ENCODE measurements around the gene GRM4. TPM values are rescaled to one million over a fixed set of nuclear protein-coding genes. Genes with fewer than 3 reads are reported as not detected.

Gene GRM4
- total RNA-seq, 5 donors from 2014 or later (not counting 1 experiment from before 2014, with no cell fraction given), result 0.10 to 0.38 (median 0.21) TPM; not detected in 1

DNA sequence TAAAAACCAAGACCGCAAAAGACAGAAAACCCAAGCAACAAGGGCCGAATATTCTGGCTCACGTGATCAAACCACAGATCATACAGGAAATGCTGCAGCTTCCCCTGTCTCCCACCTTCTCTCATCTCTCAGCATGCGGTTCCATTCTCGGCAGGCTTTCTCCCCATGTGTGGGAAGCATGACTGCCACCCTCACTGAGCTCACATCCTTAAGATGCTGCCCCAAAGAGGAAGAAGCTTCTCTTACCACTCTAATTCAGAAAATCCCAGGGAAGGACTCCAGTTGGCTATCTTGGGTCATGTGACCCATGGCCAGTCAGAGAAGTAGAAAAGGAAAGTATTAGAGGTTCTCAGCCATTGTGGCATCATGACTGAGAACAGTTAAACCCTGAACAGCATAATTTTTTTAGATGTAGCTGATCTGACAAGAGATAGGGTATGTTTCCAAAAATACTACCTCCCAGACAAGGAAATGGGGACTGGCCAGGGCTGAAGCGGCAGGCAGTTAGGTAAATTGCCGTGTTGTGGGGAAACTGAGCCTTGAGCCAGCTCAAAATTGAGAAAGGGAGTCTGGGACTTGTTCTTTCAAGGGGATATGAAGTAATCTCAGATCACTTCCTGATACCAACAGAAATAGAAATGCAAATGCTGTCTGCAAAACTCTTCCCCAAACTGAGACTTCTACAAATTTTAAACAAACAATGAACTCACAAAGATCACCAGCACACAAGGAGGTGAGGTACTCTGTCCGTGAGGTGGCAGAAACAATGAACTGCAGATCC, 37.1 kb upstream of the GRM4 start:
- 0% methylated on average over 1 of the region's 8 CpGs for WGBS (ENCODE audit: insufficient coverage)
- Mint-ChIP-seq H3K9me3 (peaks cover 0 to 8% (median 2%) of the 10 kb centered on the region in 3 donors), H3K4me3 (peak overlapping the region; percentile 17 to 68 (median 57)), H3K36me3 (no peaks in the 10 kb centered on the region), H3K4me1 (peaks cover 25 to 32% (median 32%) of the 10 kb centered on the region in 3 donors), H3K27ac (peak overlapping the region; percentile 88 to 89), H3K27me3 (no peaks in the 10 kb centered on the region)
- ChIA-PET CTCF (interaction anchor here in 1 of 2 donors (0.6 to 1.4 kb wide), 6 partner anchors 14 to 427 kb away, joined by 3 to 8 read pairs (median 3); no protein-coding TSS in a partner anchor), POLR2A (interaction anchor here (0.7 to 1.0 kb wide), 4 partner anchors 13 to 41 kb away, joined by 3 to 5 read pairs (median 4); no protein-coding TSS in a partner anchor)
- peak; percentile 38 to 89 (median 65) for DNase-seq
- ATAC-seq (replicated peaks in 1 of 4), result peak; percentile 93 to 96 (median 96)
- Histone ChIP-seq H3K27ac (ENCODE audit: low read length) (peak overlapping the region; percentile 72), H3K4me1 (ENCODE audit: control insufficient read depth in 1 of 2, extremely low read depth in 1 of 2, insufficient read depth in 2 of 2, low read length in 2 of 2) (peaks cover 21 to 32% of the 10 kb centered on the region in 2 experiments), H3K27me3 (replicated peaks in 1 of 2; ENCODE audit: control insufficient read depth in 2 of 2, extremely low read depth in 1 of 2, insufficient read depth in 2 of 2, low read length in 1 of 2) (peaks cover 0 to 4% of the 10 kb centered on the region in 2 experiments), H3K36me3 (ENCODE audit: control insufficient read depth in 2 of 2, extremely low read depth in 1 of 2, insufficient read depth in 1 of 2, low read length in 1 of 2) (no peaks in the 10 kb centered on the region), H3K9me3 (no peaks in the 10 kb centered on the region), H3K4me3 (ENCODE audit: control insufficient read depth in 1 of 2, extremely low read depth in 1 of 2, low read length in 1 of 2) (peak overlapping the region in 1 of 2 donors; percentile 10)

- H3K4me1 Mint-ChIP-seq, result peaks cover 25 to 34% (median 34%) of the 10 kb centered on the region in 3 donors
- CTCF ChIA-PET, result interaction anchor here in 1 of 2 donors (1.4 kb wide), 2 partner anchors 233 to 428 kb away, joined by 3 to 8 read pairs; no protein-coding TSS in a partner anchor
- Histone ChIP-seq H3K36me3 (ENCODE audit: control insufficient read depth in 2 of 2, extremely low read depth in 1 of 2, insufficient read depth in 1 of 2, low read length in 1 of 2) (no peaks in the 10 kb centered on the region), H3K27ac (ENCODE audit: low read length) (no peak overlapping the region), H3K4me3 (ENCODE audit: control insufficient read depth in 1 of 2, extremely low read depth in 1 of 2, low read length in 1 of 2) (no peak overlapping the region), H3K4me1 (ENCODE audit: control insufficient read depth in 1 of 2, extremely low read depth in 1 of 2, insufficient read depth in 2 of 2, low read length in 2 of 2) (peaks cover 21 to 32% of the 10 kb centered on the region in 2 experiments), H3K27me3 (replicated peaks in 1 of 2; ENCODE audit: control insufficient read depth in 2 of 2, extremely low read depth in 1 of 2, insufficient read depth in 2 of 2, low read length in 1 of 2) (peaks cover 0 to 4% of the 10 kb centered on the region in 2 experiments), H3K9me3 (no peaks in the 10 kb centered on the region)
- peak overlapping the region; percentile 84 for H3K27ac Mint-ChIP-seq
- peak in 1 of 35 experiments; percentile 33 for DNase-seq
- H3K9me3 Mint-ChIP-seq, result peaks cover 0 to 8% (median 2%) of the 10 kb centered on the region in 3 donors
- no peaks in the 10 kb centered on the region for H3K36me3 Mint-ChIP-seq
- POLR2A ChIA-PET, result interaction anchor here in 1 of 2 donors (0.8 kb wide), 1 partner anchor 11 kb away, joined by 4 read pairs; no protein-coding TSS in a partner anchor
- H3K27me3 Mint-ChIP-seq, result no peaks in the 10 kb centered on the region
- 45% methylated on average over 1 of the region's 1 CpG for WGBS (ENCODE audit: insufficient coverage)
- H3K4me3 Mint-ChIP-seq, result peak overlapping the region in 1 of 3 donors; percentile 46
- peak in 1 of 4 experiments; percentile 15 for ATAC-seq (replicated peaks in 1 of 4)
Observed at GRCh38 chr6:34181908-34182307, 36.0 kb upstream of the GRM4 start.

DNA sequence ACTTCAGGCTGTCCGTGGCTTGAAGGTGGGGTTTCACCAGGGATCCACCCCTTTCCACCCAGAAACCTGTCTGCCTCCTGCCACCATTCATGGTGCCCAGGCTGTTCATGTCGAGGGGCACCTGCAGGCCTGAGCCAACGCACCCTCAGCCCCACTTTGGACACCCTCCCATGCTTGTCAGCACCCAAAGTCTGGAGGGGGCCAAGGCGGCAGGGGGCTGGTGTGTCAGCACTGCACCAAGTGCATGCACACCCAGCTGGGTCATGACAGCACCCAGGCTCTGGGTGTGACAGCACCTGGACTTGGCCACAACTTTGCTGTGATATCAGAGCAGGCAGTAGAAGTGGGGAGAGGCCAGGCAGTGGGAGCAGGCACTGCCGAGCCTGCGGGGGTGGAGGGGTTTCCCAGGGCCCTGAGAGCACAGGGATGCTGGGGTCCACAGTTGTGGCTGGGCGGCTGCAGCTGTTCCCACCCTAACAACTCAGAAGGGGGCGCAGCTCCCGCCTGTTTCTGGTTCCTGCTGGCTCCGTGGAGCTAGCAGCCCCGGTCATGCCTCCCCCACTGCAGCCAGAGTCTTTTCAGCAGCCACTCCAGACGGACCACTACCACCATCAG, 33.3 kb upstream of the GRM4 start:
- Mint-ChIP-seq H3K4me3 (no peak overlapping the region), H3K36me3 (no peaks in the 10 kb centered on the region), H3K27ac (no peak overlapping the region), H3K27me3 (no peaks in the 10 kb centered on the region), H3K4me1 (peaks cover 25 to 32% (median 29%) of the 10 kb centered on the region in 3 donors), H3K9me3 (peaks cover 0 to 8% (median 2%) of the 10 kb centered on the region in 3 donors)
- DNase-seq, result peak in 1 of 35 experiments; percentile 17
- Histone ChIP-seq H3K9me3 (no peaks in the 10 kb centered on the region), H3K36me3 (ENCODE audit: control insufficient read depth in 2 of 2, extremely low read depth in 1 of 2, insufficient read depth in 1 of 2, low read length in 1 of 2) (no peaks in the 10 kb centered on the region), H3K4me1 (ENCODE audit: control insufficient read depth in 1 of 2, extremely low read depth in 1 of 2, insufficient read depth in 2 of 2, low read length in 2 of 2) (peaks cover 18 to 37% of the 10 kb centered on the region in 2 experiments), H3K27me3 (replicated peaks in 1 of 2; ENCODE audit: control insufficient read depth in 2 of 2, extremely low read depth in 1 of 2, insufficient read depth in 2 of 2, low read length in 1 of 2) (peaks cover 0 to 7% of the 10 kb centered on the region in 2 experiments), H3K4me3 (ENCODE audit: control insufficient read depth in 1 of 2, extremely low read depth in 1 of 2, low read length in 1 of 2) (no peak overlapping the region), H3K27ac (ENCODE audit: low read length) (no peak overlapping the region)
- WGBS (ENCODE audit: insufficient coverage), result 95% methylated on average over 10 of the region's 12 CpGs
- ChIA-PET CTCF (interaction anchor here in 1 of 2 donors (0.6 kb wide), 1 partner anchor 236 kb away, joined by 5 read pairs; no protein-coding TSS in a partner anchor), POLR2A (no interaction called here)
- ATAC-seq (replicated peaks in 1 of 4), result no peak

GRCh38 chr6:34178357-34179105, 32.6 kb upstream of the GRM4 start:
- Histone ChIP-seq H3K4me3 (ENCODE audit: control insufficient read depth in 1 of 2, extremely low read depth in 1 of 2, low read length in 1 of 2) (no peak overlapping the region), H3K27ac (ENCODE audit: low read length) (no peak overlapping the region), H3K4me1 (ENCODE audit: control insufficient read depth in 1 of 2, extremely low read depth in 1 of 2, insufficient read depth in 2 of 2, low read length in 2 of 2) (peaks cover 17 to 35% of the 10 kb centered on the region in 2 experiments), H3K9me3 (no peaks in the 10 kb centered on the region), H3K36me3 (ENCODE audit: control insufficient read depth in 2 of 2, extremely low read depth in 1 of 2, insufficient read depth in 1 of 2, low read length in 1 of 2) (no peaks in the 10 kb centered on the region), H3K27me3 (replicated peaks in 1 of 2; ENCODE audit: control insufficient read depth in 2 of 2, extremely low read depth in 1 of 2, insufficient read depth in 2 of 2, low read length in 1 of 2) (peaks cover 0 to 7% of the 10 kb centered on the region in 2 experiments)
- ATAC-seq (replicated peaks in 1 of 4) (no peak), DNase-seq (no peak)
- WGBS (ENCODE audit: insufficient coverage), result 97% methylated on average over 18 of the region's 19 CpGs
- H3K27ac Mint-ChIP-seq, result no peak overlapping the region
- H3K4me1 Mint-ChIP-seq, result peaks cover 21 to 29% (median 28%) of the 10 kb centered on the region in 3 donors
- H3K4me3 Mint-ChIP-seq, result no peak overlapping the region
- H3K36me3 Mint-ChIP-seq, result no peaks in the 10 kb centered on the region
- no peaks in the 10 kb centered on the region for H3K27me3 Mint-ChIP-seq
- H3K9me3 Mint-ChIP-seq, result peaks cover 0 to 8% (median 2%) of the 10 kb centered on the region in 3 donors
- POLR2A ChIA-PET, result interaction anchor here in 1 of 2 donors (0.6 kb wide), 1 partner anchor 11 kb away, joined by 4 read pairs; no protein-coding TSS in a partner anchor
- CTCF ChIA-PET, result no interaction called here

GRCh38 chr6:34177181-34177591, 31.3 kb upstream of the GRM4 start:
- 100% methylated on average over 1 of the region's 5 CpGs for WGBS (ENCODE audit: insufficient coverage)

More at GRCh38 chr6:34177181-34177591, 31.3 kb upstream of the GRM4 start:
- ChIA-PET POLR2A (no interaction called here), CTCF (no interaction called here)
- Mint-ChIP-seq H3K4me1 (peaks cover 7 to 17% (median 17%) of the 10 kb centered on the region in 3 donors), H3K4me3 (no peak overlapping the region), H3K9me3 (no peaks in the 10 kb centered on the region), H3K27ac (peak overlapping the region; percentile 10 to 44), H3K36me3 (no peaks in the 10 kb centered on the region), H3K27me3 (no peaks in the 10 kb centered on the region)
- Histone ChIP-seq H3K27me3 (replicated peaks in 1 of 2; ENCODE audit: control insufficient read depth in 2 of 2, extremely low read depth in 1 of 2, insufficient read depth in 2 of 2, low read length in 1 of 2) (peaks cover 0 to 7% of the 10 kb centered on the region in 2 experiments), H3K27ac (ENCODE audit: low read length) (no peak overlapping the region), H3K36me3 (ENCODE audit: control insufficient read depth in 2 of 2, extremely low read depth in 1 of 2, insufficient read depth in 1 of 2, low read length in 1 of 2) (no peaks in the 10 kb centered on the region), H3K4me3 (ENCODE audit: control insufficient read depth in 1 of 2, extremely low read depth in 1 of 2, low read length in 1 of 2) (no peak overlapping the region), H3K4me1 (ENCODE audit: control insufficient read depth in 1 of 2, extremely low read depth in 1 of 2, insufficient read depth in 2 of 2, low read length in 2 of 2) (peaks cover 6 to 23% of the 10 kb centered on the region in 2 experiments), H3K9me3 (no peaks in the 10 kb centered on the region)
- DNase-seq (peak in 1 of 35 experiments; percentile 12), ATAC-seq (replicated peaks in 1 of 4) (no peak)

Measured in T-cell (primary cell).